Testis (tissue), 3 donors: ENCODE results near the gene CAMTA1. TPM values are rescaled to one million over a fixed set of nuclear protein-coding genes. Genes with fewer than 3 reads are reported as not detected.

ENCODE experiments used
- DNase-seq: peaks from one replicate; pipeline ENCODE4 v3.0.0-alpha.2; 2019
- H3K27ac ChIP-seq, 2 donors: fragments of 200-600 bp; sonication (generic); one replicate each; pipeline ENCODE4 v1.5.1; 2019
- H3K27me3 ChIP-seq: fragments of 200-600 bp; sonication (generic); one replicate; pipeline ENCODE4 v1.5.1; 2019
- H3K36me3 ChIP-seq: fragments of 200-600 bp; sonication (generic); one replicate; pipeline ENCODE4 v1.5.1; 2017; ENCODE audit warnings: low read depth; ENCODE audit errors: missing control alignments
- H3K4me1 ChIP-seq: fragments of 200-600 bp; sonication (generic); one replicate; pipeline ENCODE4 v1.5.1; 2019
- H3K4me3 ChIP-seq, 2 donors: fragments of 200-600 bp; sonication (generic); one replicate each; pipeline ENCODE4 v1.5.1; 2017 to 2019
- H3K9me3 ChIP-seq: fragments of 200-600 bp; sonication (generic); one replicate; pipeline ENCODE4 v1.5.1; 2017
- CTCF ChIP-seq, 3 experiments: fragments of 450-650 bp in 2 of 3; fragments of 200-600 bp in 1 of 3; sonication (generic) in 1 of 3; IDR thresholded peaks; one replicate each; pipeline ENCODE4 v1.5.1; 2016 to 2019; ENCODE audit warnings: antibody characterized with exemption in 3 of 3, mild to moderate bottlenecking in 2 of 3, moderate library complexity in 1 of 3
- POLR2A ChIP-seq: fragments of 450-650 bp; IDR thresholded peaks from one replicate; pipeline ENCODE4 v1.6.1; 2017; ENCODE audit warnings: antibody characterized with exemption, mild to moderate bottlenecking, moderate library complexity
- WGBS, 2 donors: methylation state at CpG; one replicate each; pipeline ENCODE4 v1.1.5; 2018; 5-methylcytosine and 5-hydroxymethylcytosine counted together
- intact Hi-C: fragments of 100-400 bp; cut with DNase I; formaldehyde crosslinking; loops from one replicate; pipeline ENCODE4 v1.15.1; 2023; ENCODE audit warnings: low total_unique reads
- polyA plus RNA-seq: library from polyadenylated mRNA; stranded (reverse); fragments of 350-450 nt; fragmentation: Illumina TruSeq; extraction: RNeasy Lipid Tissue Mini Kit (QIAGEN cat#74804); gene quantifications from one replicate; pipeline ENCODE4 v1.2.3, GENCODE V29; 2014; ENCODE audit warnings: low read depth, low replicate concordance; ENCODE audit not compliant: insufficient read depth
- total RNA-seq, 2 donors: library from RNA; depleted of rRNA; stranded (reverse); fragments of >200 nt; gene quantifications; one replicate each; pipeline ENCODE4 v1.2.3, GENCODE V29; 2016

The CAMTA1 gene
- total and polyA plus RNA-seq, 3 donors from 2014 or later: 116 to 158 (median 119) TPM

GRCh38 chr1:6998267-6998666 lies 213.0 kb downstream of the CAMTA1 start:
- H3K27ac ChIP-seq: no peak overlapping the region
- TF ChIP-seq POLR2A (no peak), CTCF (IDR thresholded peaks at IDR 0.05) (no peak)
- WGBS, 2 donors: 91 to 96% methylated on average over 10 of the region's 10 CpGs
- no peak for DNase-seq
- no peaks in the 10 kb centered on the region for H3K4me1 ChIP-seq
- no peaks in the 10 kb centered on the region for H3K9me3 ChIP-seq
- intact Hi-C loops: no loop called here
- H3K36me3 ChIP-seq: no peaks in the 10 kb centered on the region
- no peak overlapping the region for H3K4me3 ChIP-seq
- H3K27me3 ChIP-seq: no peaks in the 10 kb centered on the region

DNA sequence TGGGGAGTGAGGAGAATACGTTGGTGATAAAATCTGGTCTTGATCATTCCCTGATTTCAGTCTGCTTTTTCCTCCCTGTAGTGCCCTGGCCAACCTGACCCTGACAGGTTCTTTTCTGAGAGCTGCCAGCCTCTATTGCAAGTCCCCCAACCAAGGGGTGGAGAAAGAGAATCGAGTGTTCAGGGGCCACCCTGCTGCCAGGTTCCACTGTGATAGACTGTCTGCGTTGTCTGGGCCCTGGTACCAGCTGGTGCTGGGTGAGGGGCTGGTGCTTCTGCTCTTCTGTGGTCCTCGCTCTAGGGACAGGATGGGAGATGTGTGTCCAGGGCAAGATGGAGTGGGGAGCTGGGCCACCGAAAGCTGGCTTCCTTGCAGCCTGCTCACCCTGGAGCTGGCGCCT lies 214.6 kb downstream of the CAMTA1 start:
- Histone ChIP-seq H3K9me3 (no peaks in the 10 kb centered on the region), H3K27ac (no peak overlapping the region), H3K4me1 (no peaks in the 10 kb centered on the region), H3K4me3 (no peak overlapping the region), H3K27me3 (no peaks in the 10 kb centered on the region), H3K36me3 (no peaks in the 10 kb centered on the region)
- no peak for TF ChIP-seq CTCF (IDR thresholded peaks at IDR 0.05)
- no peak for TF ChIP-seq POLR2A
- DNase-seq: no peak
- intact Hi-C loops: no loop called here
- WGBS, 2 donors: 94 to 96% methylated on average over 6 of the region's 6 CpGs

DNA sequence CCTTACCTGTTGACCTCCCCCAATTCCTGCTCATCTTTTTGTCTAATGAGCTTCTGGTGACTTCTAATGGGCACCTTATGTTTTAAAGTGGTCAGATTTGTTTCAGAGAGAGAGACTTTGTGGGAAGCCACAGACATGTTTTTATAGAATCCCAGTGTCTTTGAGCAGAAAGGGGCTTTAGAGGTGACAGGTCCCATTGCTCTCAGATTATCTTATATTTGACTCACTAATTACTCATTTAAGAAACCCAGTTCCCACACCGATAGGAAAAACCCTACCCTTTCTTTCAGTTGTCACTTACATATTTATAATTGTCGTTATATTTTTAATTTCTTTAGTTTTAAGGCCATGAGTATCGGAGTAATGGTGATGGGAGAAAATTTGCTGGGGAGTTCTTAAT lies 215.5 kb downstream of the CAMTA1 start:
- intact Hi-C loops: no loop called here
- WGBS, 2 donors: 96 to 98% methylated on average over 3 of the region's 3 CpGs

DNA sequence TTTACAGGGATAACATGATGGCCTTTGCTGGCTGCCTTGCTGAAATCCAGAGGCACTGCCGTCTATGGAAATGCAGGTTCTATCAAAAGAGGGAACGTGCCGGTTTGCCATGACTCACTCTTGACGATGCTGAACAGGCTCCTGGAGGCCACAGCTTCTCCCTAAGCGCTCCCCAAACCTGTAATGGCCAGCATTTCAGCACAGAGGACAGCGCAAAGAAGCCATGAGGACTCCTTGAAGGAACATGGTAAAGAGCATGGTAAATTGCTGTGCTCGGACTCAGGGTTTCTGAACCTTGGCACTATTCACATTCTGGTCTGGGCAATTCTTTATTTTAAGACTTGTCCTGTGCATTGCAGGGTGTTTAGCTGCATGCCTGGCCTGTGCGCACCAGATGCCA lies 217.5 kb downstream of the CAMTA1 start:
- no peaks in the 10 kb centered on the region for H3K9me3 ChIP-seq
- no peak for DNase-seq
- 90 to 100% methylated on average over 2 to 8 of the region's 8 CpGs for WGBS, 2 donors

More for the DNA sequence above, 215.5 kb downstream of the CAMTA1 start:
- Histone ChIP-seq H3K4me1 (no peaks in the 10 kb centered on the region), H3K9me3 (no peaks in the 10 kb centered on the region), H3K4me3 (no peak overlapping the region), H3K27me3 (no peaks in the 10 kb centered on the region), H3K36me3 (no peaks in the 10 kb centered on the region), H3K27ac (no peak overlapping the region)
- no peak for TF ChIP-seq POLR2A
- TF ChIP-seq CTCF (IDR thresholded peaks at IDR 0.05): no peak
- no peak for DNase-seq

More for the DNA sequence above, 217.5 kb downstream of the CAMTA1 start:
- no peak overlapping the region for H3K27ac ChIP-seq
- H3K36me3 ChIP-seq: no peaks in the 10 kb centered on the region
- H3K27me3 ChIP-seq: no peaks in the 10 kb centered on the region
- intact Hi-C loops: no loop called here
- no peaks in the 10 kb centered on the region for H3K4me1 ChIP-seq
- TF ChIP-seq CTCF (IDR thresholded peaks at IDR 0.05): no peak
- no peak for TF ChIP-seq POLR2A
- H3K4me3 ChIP-seq: no peak overlapping the region
